ENCODE data around the gene EOGT.

- TF ChIP-seq, protein P1, sequence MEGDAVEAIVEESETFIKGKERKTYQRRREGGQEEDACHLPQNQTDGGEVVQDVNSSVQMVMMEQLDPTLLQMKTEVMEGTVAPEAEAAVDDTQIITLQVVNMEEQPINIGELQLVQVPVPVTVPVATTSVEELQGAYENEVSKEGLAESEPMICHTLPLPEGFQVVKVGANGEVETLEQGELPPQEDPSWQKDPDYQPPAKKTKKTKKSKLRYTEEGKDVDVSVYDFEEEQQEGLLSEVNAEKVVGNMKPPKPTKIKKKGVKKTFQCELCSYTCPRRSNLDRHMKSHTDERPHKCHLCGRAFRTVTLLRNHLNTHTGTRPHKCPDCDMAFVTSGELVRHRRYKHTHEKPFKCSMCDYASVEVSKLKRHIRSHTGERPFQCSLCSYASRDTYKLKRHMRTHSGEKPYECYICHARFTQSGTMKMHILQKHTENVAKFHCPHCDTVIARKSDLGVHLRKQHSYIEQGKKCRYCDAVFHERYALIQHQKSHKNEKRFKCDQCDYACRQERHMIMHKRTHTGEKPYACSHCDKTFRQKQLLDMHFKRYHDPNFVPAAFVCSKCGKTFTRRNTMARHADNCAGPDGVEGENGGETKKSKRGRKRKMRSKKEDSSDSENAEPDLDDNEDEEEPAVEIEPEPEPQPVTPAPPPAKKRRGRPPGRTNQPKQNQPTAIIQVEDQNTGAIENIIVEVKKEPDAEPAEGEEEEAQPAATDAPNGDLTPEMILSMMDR (IDR thresholded peaks at IDR 0.05): no peak
- TF ChIP-seq ZFX (IDR thresholded peaks at IDR 0.05; ENCODE audit: borderline replicate concordance): no peak
Observed at GRCh38 chr3:69005791-69006482, 7.5 kb downstream of the EOGT start.

Measured in 22Rv1 (cell line).